ENCODE data around the gene MMUT.

DNA sequence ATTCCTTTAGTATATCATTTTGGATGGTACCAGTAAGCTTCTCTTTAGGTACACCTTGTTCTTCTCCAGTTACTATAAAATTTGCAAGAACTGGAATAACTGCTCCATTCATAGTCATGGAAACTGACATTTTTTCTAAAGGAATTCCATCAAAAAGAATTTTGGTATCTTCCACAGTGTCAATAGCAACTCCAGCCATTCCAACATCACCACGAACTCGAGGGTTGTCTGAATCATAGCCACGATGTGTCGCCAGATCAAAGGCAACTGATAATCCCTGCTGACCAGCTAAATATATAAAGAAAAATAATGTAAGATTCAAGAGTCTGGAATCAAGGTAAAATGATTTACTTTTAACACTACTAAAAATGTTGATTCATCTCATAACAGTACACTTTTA is 5.3 kb downstream of the MMUT start:
- TF ChIP-seq, protein P1, sequence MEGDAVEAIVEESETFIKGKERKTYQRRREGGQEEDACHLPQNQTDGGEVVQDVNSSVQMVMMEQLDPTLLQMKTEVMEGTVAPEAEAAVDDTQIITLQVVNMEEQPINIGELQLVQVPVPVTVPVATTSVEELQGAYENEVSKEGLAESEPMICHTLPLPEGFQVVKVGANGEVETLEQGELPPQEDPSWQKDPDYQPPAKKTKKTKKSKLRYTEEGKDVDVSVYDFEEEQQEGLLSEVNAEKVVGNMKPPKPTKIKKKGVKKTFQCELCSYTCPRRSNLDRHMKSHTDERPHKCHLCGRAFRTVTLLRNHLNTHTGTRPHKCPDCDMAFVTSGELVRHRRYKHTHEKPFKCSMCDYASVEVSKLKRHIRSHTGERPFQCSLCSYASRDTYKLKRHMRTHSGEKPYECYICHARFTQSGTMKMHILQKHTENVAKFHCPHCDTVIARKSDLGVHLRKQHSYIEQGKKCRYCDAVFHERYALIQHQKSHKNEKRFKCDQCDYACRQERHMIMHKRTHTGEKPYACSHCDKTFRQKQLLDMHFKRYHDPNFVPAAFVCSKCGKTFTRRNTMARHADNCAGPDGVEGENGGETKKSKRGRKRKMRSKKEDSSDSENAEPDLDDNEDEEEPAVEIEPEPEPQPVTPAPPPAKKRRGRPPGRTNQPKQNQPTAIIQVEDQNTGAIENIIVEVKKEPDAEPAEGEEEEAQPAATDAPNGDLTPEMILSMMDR (IDR thresholded peaks at IDR 0.05), result no peak
- TF ChIP-seq POLR2A (IDR thresholded peaks at IDR 0.05), result no peak

All from lower leg skin (tissue), 3 donors.